ENCODE data around the gene LAMB1. TPM values are rescaled to one million over a fixed set of nuclear protein-coding genes. Genes with fewer than 3 reads are reported as not detected.

LAMB1 gene
- total RNA-seq, 1 experiment from 2014 or later, result 101 TPM

- TF ChIP-seq AFF4 (CRISPR knock-in tag; IDR thresholded peaks at IDR 0.05; ENCODE audit: borderline replicate concordance) (no peak), ZNF232 (CRISPR knock-in tag; IDR thresholded peaks at IDR 0.05) (no peak), E2F5 (CRISPR knock-in tag; IDR thresholded peaks at IDR 0.05) (no peak), PREB (CRISPR knock-in tag; IDR thresholded peaks at IDR 0.05; ENCODE audit: borderline replicate concordance) (no peak), JAZF1 (CRISPR knock-in tag; IDR thresholded peaks at IDR 0.05) (no peak), ZNF121 (CRISPR knock-in tag; IDR thresholded peaks at IDR 0.05) (no peak), GABPB1 (CRISPR knock-in tag; IDR thresholded peaks at IDR 0.05) (no peak), ZNF219 (CRISPR knock-in tag; IDR thresholded peaks at IDR 0.05; ENCODE audit: borderline replicate concordance) (no peak), SMAD4 (CRISPR knock-in tag; IDR thresholded peaks at IDR 0.05) (no peak), HMGA2 (CRISPR knock-in tag; IDR thresholded peaks at IDR 0.05) (no peak), USF1 (CRISPR knock-in tag; IDR thresholded peaks at IDR 0.05) (no peak), FOXP4 (CRISPR knock-in tag; IDR thresholded peaks at IDR 0.05) (no peak), NR3C1 (CRISPR knock-in tag; conservative IDR thresholded peaks at IDR 0.05; ENCODE audit: low read depth) (no peak)
Observed at GRCh38 chr7:108027239-108027638, 24.3 kb upstream of the LAMB1 start (continued).

- Mint-ChIP-seq H3K27ac (no peak overlapping the region), H3K9me3 (no peaks in the 10 kb centered on the region), H3K4me3 (no peak overlapping the region), H3K4me1 (no peaks in the 10 kb centered on the region), H3K36me3 (no peaks in the 10 kb centered on the region), H3K27me3 (ENCODE audit: low read depth) (peaks cover 3% of the 10 kb centered on the region; the same call in 1 of the 2 replicates)
- ATAC-seq (peak; percentile 60), DNase-seq (ENCODE audit: low spot score) (no peak)
- ChIA-PET POLR2A (no interaction called here), CTCF (no interaction called here)
- TF ChIP-seq NFE2L1 (CRISPR knock-in tag; IDR thresholded peaks at IDR 0.05), result no peak
- TF ChIP-seq STAT6 (CRISPR knock-in tag; conservative IDR thresholded peaks at IDR 0.05; ENCODE audit: low read depth), result no peak
- TF ChIP-seq EMX1 (CRISPR knock-in tag; IDR thresholded peaks at IDR 0.05), result no peak
- TF ChIP-seq ATF3 (CRISPR knock-in tag; conservative IDR thresholded peaks at IDR 0.05), result no peak
- no peak for TF ChIP-seq IRF2 (CRISPR knock-in tag; IDR thresholded peaks at IDR 0.05; ENCODE audit: borderline replicate concordance, low read depth)
- TF ChIP-seq GTF2I (CRISPR knock-in tag; conservative IDR thresholded peaks at IDR 0.05), result no peak
- no peak for TF ChIP-seq ZSCAN18 (CRISPR knock-in tag; IDR thresholded peaks at IDR 0.05)
- no peak for TF ChIP-seq ZNF416 (CRISPR knock-in tag; IDR thresholded peaks at IDR 0.05)
- no peak for TF ChIP-seq GABPB1 (CRISPR knock-in tag; IDR thresholded peaks at IDR 0.05)
- no peak for TF ChIP-seq ATF6 (CRISPR knock-in tag; IDR thresholded peaks at IDR 0.05)
Observed at GRCh38 chr7:108026647-108027046, 23.7 kb upstream of the LAMB1 start.
